HG03439 (cell line): ENCODE results near the gene PEPD.
"Not testable (repeated sequence)": the region's sequence is repeated elsewhere in the genome, so short reads cannot be mapped to it uniquely, and the experiment has no call there.

ENCODE experiments used
- ATAC-seq: cut with Tn5 transposase; IDR thresholded peaks from one replicate; pipeline ENCODE4 v1.9.1; 2021; ENCODE audit warnings: mild to moderate bottlenecking, moderate library complexity; ENCODE audit not compliant: unreplicated experiment

Gene PEPD

GRCh38 chr19:33521480-33522370 is at the start of gene PEPD:
Gene PEPD (minus strand): TSS chr19:33521791. CDS start chr19:33521760, 31 bp downstream.
- peak; percentile 95 for ATAC-seq

- ATAC-seq, result no peak
Observed at GRCh38 chr19:33569821-33570220, 48.2 kb upstream of the PEPD start.

GRCh38 chr19:33568706-33569105 is 47.1 kb upstream of the PEPD start:
- ATAC-seq, result no peak

- ATAC-seq, result no peak
Observed at GRCh38 chr19:33564836-33565338, 43.3 kb upstream of the PEPD start.

GRCh38 chr19:33562636-33563035 is 41.0 kb upstream of the PEPD start:
- ATAC-seq, result no peak

GRCh38 chr19:33561666-33562065 is 40.1 kb upstream of the PEPD start:
- not testable (repeated sequence) for ATAC-seq

DNA sequence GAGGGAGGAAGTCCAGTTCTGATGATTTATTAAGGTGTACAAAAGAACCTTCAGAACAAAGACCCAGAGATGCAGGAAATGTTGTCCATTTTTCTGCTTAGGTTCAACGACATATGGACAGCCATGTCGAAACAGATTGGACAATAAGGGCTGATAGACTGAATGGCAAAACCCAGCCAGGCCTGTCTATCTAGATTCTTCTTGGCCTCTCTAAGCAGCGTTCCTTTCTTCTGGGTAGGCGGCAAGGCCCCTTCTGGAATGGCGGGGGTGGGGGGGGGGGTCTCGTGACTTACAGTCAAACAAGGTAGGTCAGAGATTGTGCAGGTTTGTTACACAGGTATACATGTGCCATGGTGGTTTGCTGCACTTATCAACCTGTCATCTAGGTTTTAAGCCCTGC is 39.7 kb upstream of the PEPD start:
- ATAC-seq, result no peak

GRCh38 chr19:33559996-33560395 is 38.4 kb upstream of the PEPD start:
- ATAC-seq, result no peak

DNA sequence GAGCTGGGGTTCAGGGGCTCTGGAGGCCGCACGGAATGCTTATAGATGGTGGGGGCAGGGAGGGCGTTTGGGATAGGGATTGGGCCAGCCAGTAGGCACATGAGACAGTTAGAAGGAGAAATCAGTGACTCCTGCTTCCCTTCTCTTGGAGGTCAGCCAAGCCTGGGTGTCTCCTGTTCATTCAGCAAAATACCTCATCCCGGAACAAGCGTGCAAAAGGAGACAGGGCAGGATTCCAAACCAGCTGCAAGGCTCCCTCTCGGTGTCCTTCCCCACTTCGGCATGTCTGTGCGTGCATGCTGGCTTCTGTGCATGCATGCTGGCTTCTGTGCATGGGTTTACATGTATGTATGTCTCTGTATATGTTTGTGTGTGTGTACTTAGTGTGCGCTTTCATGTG is 37.3 kb upstream of the PEPD start:
- no peak for ATAC-seq

- ATAC-seq, result no peak
Observed at GRCh38 chr19:33558151-33558550, 36.6 kb upstream of the PEPD start.

DNA sequence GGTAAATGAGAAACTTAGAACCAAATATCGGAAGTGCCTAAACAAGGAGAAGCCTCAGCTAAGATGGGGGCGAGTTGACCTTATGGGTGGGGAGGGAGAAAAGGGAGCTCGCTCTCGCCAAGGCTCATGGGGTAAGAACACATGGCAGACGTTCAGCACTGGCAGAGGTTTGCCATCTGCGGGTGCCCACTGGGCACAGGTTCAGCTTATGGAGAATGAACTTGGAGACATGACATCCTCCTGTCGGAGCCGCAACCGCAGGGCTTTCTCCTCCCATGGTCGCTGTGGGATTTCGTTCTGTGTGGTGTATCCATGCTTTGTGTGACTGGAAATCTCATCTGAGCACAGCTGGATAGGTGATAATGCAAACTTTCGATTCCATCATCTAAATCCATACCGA is 36.1 kb upstream of the PEPD start:
- ATAC-seq, result no peak

- ATAC-seq, result no peak
Observed at GRCh38 chr19:33557196-33557595, 35.6 kb upstream of the PEPD start.

DNA sequence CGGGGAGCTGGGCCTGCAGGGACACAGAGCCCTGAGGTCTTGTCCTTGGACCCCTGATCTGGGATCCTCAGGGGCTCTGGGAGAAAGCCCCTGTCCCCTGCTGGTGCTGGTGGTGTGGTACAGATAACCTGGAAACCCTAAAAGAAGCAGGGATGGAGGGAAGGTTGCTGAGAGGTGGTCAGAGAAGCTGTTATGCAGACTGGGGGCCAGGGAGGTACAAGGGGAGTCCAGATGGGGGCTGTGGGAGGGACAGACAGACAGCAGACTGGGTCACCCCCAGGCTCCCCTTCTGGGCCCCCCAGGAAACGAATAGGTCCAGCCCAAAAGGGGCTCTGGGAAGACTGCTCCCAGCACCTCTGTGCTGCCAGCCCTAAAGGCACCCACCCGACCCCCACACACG is 34.7 kb upstream of the PEPD start:
- no peak for ATAC-seq

- ATAC-seq, result not testable (repeated sequence)
Observed at GRCh38 chr19:33555726-33556125, 34.1 kb upstream of the PEPD start.

DNA sequence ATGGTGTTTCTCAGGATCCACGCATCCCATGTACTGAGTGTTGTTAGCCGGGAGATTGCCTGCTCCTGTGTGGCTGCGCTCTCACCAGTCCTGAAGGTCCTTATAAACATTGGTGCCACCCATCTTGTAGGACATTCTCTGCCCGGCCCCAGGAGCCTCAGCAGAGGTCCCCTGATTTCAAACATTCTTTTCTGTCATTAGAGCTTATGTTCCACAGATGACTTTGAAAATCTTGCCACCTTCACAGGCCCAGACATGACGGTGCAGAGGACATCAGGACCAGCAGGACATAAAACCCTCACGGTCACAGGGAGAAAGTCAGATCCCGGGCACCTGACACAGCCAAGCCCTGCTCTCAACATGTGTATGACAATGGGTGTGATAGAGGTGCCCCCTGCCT is 33.2 kb upstream of the PEPD start:
- no peak for ATAC-seq

DNA sequence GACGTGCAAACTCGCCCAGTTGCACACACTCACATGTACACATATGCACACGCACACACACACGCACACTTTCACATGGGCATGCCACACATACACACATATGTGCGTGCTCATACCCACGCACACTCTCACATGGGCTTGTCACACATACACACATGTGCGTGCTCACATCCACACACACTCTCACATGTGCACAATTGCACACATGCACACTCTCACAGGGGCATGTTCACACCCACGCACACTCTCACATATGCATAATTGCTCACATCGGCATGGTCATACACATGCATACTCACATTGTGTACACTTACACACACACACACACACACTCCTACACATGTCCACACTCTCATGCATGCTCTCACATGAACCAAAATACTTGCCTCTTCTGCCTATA is 32.8 kb upstream of the PEPD start:
- no peak for ATAC-seq

GRCh38 chr19:33553530-33554310 is 32.1 kb upstream of the PEPD start:
- no peak for ATAC-seq

DNA sequence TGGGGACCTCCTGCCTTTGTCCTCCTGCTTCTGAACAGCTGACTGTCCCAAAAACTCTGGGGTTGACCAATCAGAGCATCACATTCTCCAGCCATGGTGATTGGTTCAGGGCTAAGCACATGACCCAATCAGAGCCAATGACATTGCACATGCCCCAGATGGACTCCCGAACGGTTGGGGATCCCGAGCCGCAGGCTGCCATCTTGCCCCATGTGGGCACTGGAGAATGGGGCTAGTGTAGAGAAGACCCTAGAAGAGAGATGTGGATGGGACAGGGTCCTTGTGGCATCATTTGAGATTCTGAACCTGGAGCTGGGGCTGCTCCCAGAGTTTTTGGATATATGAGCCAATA is 31.3 kb upstream of the PEPD start:
- ATAC-seq, result no peak

DNA sequence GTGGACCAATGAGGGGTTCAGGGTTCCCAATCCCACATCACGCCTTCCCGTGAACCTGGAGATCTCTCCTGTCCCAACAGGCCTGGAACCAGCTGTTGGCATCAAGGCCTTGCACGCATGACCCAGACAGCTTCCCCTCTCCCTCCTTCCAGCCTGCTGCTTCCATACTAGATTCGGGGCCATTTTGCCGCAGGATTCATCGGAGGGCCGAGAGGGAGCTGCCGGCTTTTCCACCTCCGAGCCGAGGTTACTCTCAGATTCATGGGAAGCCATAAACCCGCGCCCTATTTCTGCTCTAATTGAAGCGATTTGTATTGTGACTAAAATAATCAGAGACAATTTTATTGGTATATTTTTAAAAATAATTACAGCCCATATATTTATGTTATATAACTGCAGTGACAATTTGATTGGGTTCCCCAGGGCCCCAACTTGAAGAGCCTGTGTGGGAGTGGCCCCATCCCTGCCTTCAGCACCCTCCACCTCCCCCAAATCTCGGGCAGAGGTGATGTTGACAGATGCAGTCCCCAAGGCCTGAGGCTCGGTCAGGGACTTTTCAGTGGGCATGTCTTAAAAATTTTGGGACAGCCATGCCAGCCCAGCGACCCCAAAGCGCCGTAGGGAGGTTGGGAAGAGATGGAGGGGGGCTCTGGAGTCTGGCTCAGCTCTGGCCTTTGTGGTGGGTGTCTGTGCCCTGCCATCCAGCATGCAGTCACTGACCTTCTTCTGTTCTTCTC is 30.8 kb upstream of the PEPD start:
- ATAC-seq, result no peak

DNA sequence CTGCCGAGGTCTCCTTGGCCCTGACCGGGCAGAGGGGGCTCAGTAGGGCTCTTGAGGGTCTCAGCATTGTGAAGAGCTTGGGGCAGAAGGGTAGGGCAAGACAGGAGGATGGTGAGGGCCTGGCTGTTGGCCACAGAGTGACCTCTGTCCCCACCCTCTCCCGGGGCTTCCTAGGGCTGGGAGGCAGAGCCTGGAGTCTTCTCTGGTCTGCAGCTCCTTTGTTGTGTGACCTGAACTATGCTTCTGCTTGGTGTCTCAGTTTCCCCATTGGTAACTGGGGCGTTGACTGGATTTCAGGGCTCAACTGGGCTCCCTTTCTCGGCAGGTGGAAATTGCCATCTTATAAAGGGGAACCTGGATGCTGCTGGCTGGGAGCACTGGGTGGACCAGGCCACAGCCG is 30.1 kb upstream of the PEPD start:
- no peak for ATAC-seq

- ATAC-seq, result no peak
Observed at GRCh38 chr19:33550768-33551167, 29.2 kb upstream of the PEPD start.
